Chondrocyte (in vitro differentiated cells): ENCODE data around the gene PTPRS. TPM values are rescaled to one million over a fixed set of nuclear protein-coding genes. Genes with fewer than 3 reads are reported as not detected.
A peak's percentile ranks its signal among the peaks of the same experiment; 100 is the strongest.

Experiments
- DNase-seq: peaks from one replicate; pipeline ENCODE4 v3.0.0; 2021; ENCODE audit warnings: mixed read lengths, low spot score
- H3K27ac Mint-ChIP-seq: one replicate; pipeline ENCODE4 v1.8.0; 2021; ENCODE audit warnings: mild to moderate bottlenecking, moderate library complexity, mixed read lengths; ENCODE audit not compliant: unreplicated experiment
- H3K27me3 Mint-ChIP-seq: 2 replicates; pipeline ENCODE4 v1.8.0; 2021; ENCODE audit warnings: low read depth, mixed read lengths
- H3K36me3 Mint-ChIP-seq: 2 replicates; pipeline ENCODE4 v1.8.0; 2021; ENCODE audit warnings: low read depth, mixed read lengths
- H3K4me1 Mint-ChIP-seq: 2 replicates; pipeline ENCODE4 v1.8.0; 2021; ENCODE audit warnings: low read depth, mild to moderate bottlenecking, mixed read lengths
- H3K4me3 Mint-ChIP-seq: one replicate; pipeline ENCODE4 v1.8.0; 2021; ENCODE audit warnings: mild to moderate bottlenecking, moderate library complexity, mixed read lengths; ENCODE audit not compliant: unreplicated experiment
- H3K9me3 Mint-ChIP-seq: 2 replicates; pipeline ENCODE4 v1.8.0; 2021; ENCODE audit warnings: low read depth, mixed read lengths
- total RNA-seq: library from RNA; stranded (reverse); gene quantifications from 3 replicates; pipeline ENCODE4 v1.2.1, GENCODE V29; 2021
- TF ChIP-seq, protein P1 (sequence below): fragments of 200-600 bp; sonication (generic); IDR thresholded peaks from 2 replicates; pipeline ENCODE4 v1.5.0; 2021; ENCODE audit warnings: antibody characterized with exemption, mild to moderate bottlenecking, moderate library complexity

Gene PTPRS
- total RNA-seq, 1 donor from 2014 or later = 130 TPM

DNA sequence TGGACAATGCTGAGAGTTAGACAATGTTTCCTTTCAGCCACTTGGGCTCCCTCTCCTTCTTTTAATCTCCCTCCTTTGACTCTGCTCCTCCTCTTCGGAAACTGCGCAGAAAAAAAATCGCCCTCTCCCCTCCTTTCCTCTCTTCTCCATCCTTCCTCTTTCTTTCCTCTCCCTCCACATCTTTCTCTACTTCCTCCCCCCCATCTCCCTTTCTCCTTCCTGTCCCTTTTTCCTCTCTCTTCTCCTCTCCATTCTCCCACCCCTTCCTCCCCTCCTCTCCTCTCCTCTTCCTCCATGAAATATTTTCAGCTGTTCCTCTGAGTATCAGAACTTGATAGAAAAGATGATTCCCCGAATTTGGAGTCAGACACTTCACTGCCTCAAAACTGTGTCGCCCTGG is 15.1 kb upstream of the PTPRS start:
- DNase-seq = no peak
- Mint-ChIP-seq H3K4me1 (no peaks in the 10 kb centered on the region), H3K9me3 (no peaks in the 10 kb centered on the region), H3K36me3 (no peaks in the 10 kb centered on the region), H3K27me3 (peaks cover 52% of the 10 kb centered on the region), H3K27ac (no peak overlapping the region), H3K4me3 (no peak overlapping the region)
- TF ChIP-seq, protein P1, sequence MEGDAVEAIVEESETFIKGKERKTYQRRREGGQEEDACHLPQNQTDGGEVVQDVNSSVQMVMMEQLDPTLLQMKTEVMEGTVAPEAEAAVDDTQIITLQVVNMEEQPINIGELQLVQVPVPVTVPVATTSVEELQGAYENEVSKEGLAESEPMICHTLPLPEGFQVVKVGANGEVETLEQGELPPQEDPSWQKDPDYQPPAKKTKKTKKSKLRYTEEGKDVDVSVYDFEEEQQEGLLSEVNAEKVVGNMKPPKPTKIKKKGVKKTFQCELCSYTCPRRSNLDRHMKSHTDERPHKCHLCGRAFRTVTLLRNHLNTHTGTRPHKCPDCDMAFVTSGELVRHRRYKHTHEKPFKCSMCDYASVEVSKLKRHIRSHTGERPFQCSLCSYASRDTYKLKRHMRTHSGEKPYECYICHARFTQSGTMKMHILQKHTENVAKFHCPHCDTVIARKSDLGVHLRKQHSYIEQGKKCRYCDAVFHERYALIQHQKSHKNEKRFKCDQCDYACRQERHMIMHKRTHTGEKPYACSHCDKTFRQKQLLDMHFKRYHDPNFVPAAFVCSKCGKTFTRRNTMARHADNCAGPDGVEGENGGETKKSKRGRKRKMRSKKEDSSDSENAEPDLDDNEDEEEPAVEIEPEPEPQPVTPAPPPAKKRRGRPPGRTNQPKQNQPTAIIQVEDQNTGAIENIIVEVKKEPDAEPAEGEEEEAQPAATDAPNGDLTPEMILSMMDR = no peak

DNA sequence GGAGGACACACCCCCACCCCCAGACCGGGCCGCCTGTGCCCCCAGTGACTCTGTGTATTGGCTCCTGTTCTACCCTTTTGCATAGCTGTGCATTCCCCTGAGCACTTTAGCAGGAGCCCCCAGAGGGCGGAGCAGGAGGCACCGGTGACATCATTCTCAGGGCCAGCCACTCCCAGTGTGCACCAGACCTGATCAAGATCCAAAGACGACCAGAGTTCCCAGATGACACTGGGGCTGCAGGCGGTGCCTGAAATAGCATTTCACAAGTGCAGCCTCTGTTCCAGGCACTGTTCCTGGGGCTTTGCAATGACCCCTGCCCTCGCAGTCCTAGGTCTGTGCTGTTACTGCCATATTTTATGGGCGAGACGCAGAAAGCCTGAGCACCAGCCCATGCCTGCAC is 14.5 kb upstream of the PTPRS start:
- Mint-ChIP-seq H3K27ac (no peak overlapping the region), H3K9me3 (no peaks in the 10 kb centered on the region)
- no peak for DNase-seq

DNA sequence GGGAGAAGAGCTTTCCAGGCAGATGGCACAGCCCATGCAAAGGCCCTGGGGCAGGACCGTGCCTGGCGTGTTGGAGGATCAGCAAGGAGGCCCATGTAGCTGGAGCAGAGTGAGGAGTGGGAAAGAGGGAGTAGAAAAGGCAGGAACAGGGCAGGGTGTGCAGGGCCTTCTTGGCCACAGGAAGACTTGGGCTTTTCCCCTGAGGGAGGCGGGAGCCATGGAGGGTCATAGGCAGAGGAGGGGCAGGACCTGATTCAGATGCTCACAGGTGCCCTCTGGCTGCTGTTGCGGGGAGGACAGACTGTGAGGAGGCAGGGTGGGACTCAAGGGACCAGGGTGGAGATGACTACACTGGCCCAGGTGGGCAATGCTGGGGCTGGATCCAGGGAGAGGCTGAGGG is 13.8 kb upstream of the PTPRS start:
- TF ChIP-seq, protein P1 = peak; percentile 64
- Mint-ChIP-seq H3K27me3 (peaks cover 43% of the 10 kb centered on the region), H3K4me1 (no peaks in the 10 kb centered on the region)

More for the DNA sequence above, 14.5 kb upstream of the PTPRS start:
- H3K36me3 Mint-ChIP-seq = no peaks in the 10 kb centered on the region
- H3K4me3 Mint-ChIP-seq = no peak overlapping the region
- H3K4me1 Mint-ChIP-seq = no peaks in the 10 kb centered on the region
- H3K27me3 Mint-ChIP-seq = peaks cover 46% of the 10 kb centered on the region
- TF ChIP-seq, protein P1 = no peak

DNA sequence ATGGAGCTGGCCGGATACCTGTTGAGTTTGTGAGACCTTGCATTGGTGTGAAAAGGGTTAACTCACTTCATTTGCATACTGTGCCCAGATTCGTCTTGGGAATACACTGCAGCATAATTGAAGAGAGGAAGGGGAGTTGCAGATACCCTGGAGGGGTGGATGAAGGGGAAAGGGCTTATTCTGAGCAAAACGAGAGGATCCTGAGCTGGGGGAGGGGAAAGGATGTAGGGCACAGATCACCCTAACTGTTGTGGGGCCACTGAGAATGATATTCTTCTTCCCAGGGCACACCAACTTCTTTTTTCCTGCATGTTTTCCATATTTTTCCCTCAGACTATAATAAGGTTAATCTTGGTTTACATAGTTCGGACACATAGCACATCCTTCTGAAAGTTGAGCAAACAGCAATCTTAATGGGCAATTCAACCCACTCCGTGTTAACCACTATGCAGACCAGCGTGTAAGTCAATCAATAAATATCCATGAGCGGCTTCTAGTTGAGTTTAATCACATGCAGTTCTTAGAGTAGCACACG is 11.7 kb upstream of the PTPRS start:
- Mint-ChIP-seq H3K27ac (no peak overlapping the region), H3K4me1 (no peaks in the 10 kb centered on the region), H3K27me3 (peaks cover 25% of the 10 kb centered on the region), H3K9me3 (peaks cover 4% of the 10 kb centered on the region), H3K4me3 (no peak overlapping the region), H3K36me3 (peaks cover 3% of the 10 kb centered on the region)
- TF ChIP-seq, protein P1 = no peak
- no peak for DNase-seq

More for the DNA sequence above, 13.8 kb upstream of the PTPRS start:
- no peaks in the 10 kb centered on the region for H3K9me3 Mint-ChIP-seq
- H3K36me3 Mint-ChIP-seq = no peaks in the 10 kb centered on the region
- no peak overlapping the region for H3K27ac Mint-ChIP-seq
- H3K4me3 Mint-ChIP-seq = no peak overlapping the region
- DNase-seq = no peak

DNA sequence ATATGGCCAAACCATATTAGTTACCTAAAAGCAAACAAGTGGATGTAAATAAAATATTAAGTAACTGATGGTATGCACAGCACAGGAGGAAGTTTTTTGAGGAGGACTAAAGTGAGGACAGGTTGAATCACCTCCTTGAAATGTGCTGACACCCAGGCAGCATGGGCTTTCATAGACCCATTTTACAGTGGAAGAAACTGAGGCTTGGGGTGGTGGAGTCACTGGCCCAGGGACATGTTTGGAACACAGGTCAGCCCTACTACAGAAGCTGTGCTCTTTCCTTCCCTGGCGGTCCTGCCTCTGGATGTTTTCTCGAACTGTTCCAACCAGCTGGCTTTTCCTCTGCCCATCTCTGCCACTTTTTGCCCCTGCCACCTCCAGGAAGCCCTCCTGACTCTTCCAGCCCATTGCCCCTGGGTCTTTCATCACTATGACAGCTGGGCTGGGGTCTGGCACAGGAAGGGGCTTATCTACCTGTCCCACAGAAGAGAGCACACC is 11.2 kb upstream of the PTPRS start:
- Mint-ChIP-seq H3K9me3 (peaks cover 10% of the 10 kb centered on the region), H3K27me3 (peaks cover 20% of the 10 kb centered on the region), H3K4me1 (no peaks in the 10 kb centered on the region), H3K36me3 (peaks cover 3% of the 10 kb centered on the region), H3K4me3 (no peak overlapping the region), H3K27ac (no peak overlapping the region)
- no peak for DNase-seq
- TF ChIP-seq, protein P1 = no peak
